Measurements from ENCODE around the gene FOXP2.
"Not testable (repeated sequence)": the region's sequence is repeated elsewhere in the genome, so short reads cannot be mapped to it uniquely, and the experiment has no call there.

Gene FOXP2

GRCh38 chr7:114422507-114423501, 8.2 kb downstream of the FOXP2 start:
- DNase-seq: no peak

GRCh38 chr7:114426382-114426781, 11.8 kb downstream of the FOXP2 start:
- no peak for DNase-seq

- peak; percentile 35 for DNase-seq
Measured at GRCh38 chr7:114426824-114427223, 12.2 kb downstream of the FOXP2 start.

- no peak for DNase-seq
Measured at GRCh38 chr7:114428211-114428610, 13.6 kb downstream of the FOXP2 start.

GRCh38 chr7:114431189-114431588, 16.6 kb downstream of the FOXP2 start:
- DNase-seq: no peak

- DNase-seq: no peak
Measured at GRCh38 chr7:114432061-114432460, 17.4 kb downstream of the FOXP2 start.

GRCh38 chr7:114432703-114433102, 18.1 kb downstream of the FOXP2 start:
- no peak for DNase-seq

- no peak for DNase-seq
Measured at GRCh38 chr7:114439581-114439980, 25.0 kb downstream of the FOXP2 start.

- DNase-seq: not testable (repeated sequence)
Measured at GRCh38 chr7:114440927-114441326, 26.3 kb downstream of the FOXP2 start.

GRCh38 chr7:114444196-114444595, 29.6 kb downstream of the FOXP2 start:
- DNase-seq: no peak

- DNase-seq: peak; percentile 36
Measured at GRCh38 chr7:114450431-114450830, 35.8 kb downstream of the FOXP2 start.

GRCh38 chr7:114459574-114459973, 45.0 kb downstream of the FOXP2 start:
- DNase-seq: no peak

GRCh38 chr7:114460021-114460420, 45.4 kb downstream of the FOXP2 start:
- no peak for DNase-seq

- DNase-seq: peak; percentile 37
Measured at GRCh38 chr7:114466917-114467316, 52.3 kb downstream of the FOXP2 start.

- no peak for DNase-seq
Measured at GRCh38 chr7:114468844-114469243, 54.2 kb downstream of the FOXP2 start.

GRCh38 chr7:114472896-114473512, 58.4 kb downstream of the FOXP2 start:
- DNase-seq: no peak

GRCh38 chr7:114478384-114478783, 63.8 kb downstream of the FOXP2 start:
- no peak for DNase-seq

GRCh38 chr7:114481999-114482398, 67.4 kb downstream of the FOXP2 start:
- DNase-seq: peak; percentile 42

GRCh38 chr7:114484226-114484625, 69.6 kb downstream of the FOXP2 start:
- DNase-seq: no peak

GRCh38 chr7:114487174-114487573, 72.6 kb downstream of the FOXP2 start:
- DNase-seq: no peak

- no peak for DNase-seq
Measured at GRCh38 chr7:114488696-114489095, 74.1 kb downstream of the FOXP2 start.

GRCh38 chr7:114497491-114497890, 82.9 kb downstream of the FOXP2 start:
- not testable (repeated sequence) for DNase-seq

- peak; percentile 50 for DNase-seq
Measured at GRCh38 chr7:114502454-114503254, 88.0 kb downstream of the FOXP2 start.
